IPS DF 19.7 (cell line): Measurements from ENCODE around the gene FAM72B.
"Not testable (repeated sequence)": the region's sequence is repeated elsewhere in the genome, so short reads cannot be mapped to it uniquely, and the experiment has no call there.

ENCODE experiments used
- DNase-seq: peaks from one replicate; pipeline ENCODE4 v3.0.0-alpha.2; 2013; ENCODE audit warnings: low read depth, low spot score

FAM72B gene

DNA sequence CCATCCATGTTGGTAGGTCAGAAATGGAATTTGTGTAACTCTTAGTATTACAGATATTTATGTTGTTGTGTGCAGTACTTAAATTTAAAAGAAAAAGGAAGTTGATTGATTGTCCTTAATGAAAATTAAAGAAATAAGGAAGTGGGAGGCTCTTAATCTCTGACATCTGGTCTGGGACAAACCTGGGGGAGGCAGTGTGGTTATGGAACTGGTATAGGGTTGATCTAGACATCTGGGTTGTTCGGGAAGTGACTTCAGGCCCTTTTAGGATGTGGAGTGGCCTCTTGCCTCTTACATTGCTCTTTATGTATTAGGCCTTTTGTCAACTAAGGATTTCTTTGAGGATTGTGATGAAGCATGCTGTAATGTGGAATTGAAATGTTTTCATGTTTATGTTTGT lies 16.1 kb upstream of the FAM72B start:
- not testable (repeated sequence) for DNase-seq

DNA sequence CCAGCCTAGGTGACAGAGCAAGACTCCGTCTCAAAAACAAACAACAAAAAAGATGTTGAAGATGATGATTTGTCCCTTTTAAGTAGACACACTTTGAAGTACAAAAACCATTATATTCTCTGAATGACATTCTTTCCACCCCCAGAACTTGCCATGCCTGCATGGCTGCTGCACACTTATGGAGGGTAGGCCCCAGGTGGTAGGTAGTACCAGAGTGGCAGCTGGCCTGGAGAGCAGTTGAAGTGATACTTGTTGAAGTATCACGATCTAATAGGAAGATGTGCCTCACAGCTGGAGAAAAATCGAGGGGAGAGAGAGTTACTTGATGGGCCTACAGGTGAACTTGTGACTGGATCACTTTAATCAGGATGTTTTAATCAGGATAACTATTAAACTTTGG lies 15.6 kb upstream of the FAM72B start:
- DNase-seq = not testable (repeated sequence)

DNA sequence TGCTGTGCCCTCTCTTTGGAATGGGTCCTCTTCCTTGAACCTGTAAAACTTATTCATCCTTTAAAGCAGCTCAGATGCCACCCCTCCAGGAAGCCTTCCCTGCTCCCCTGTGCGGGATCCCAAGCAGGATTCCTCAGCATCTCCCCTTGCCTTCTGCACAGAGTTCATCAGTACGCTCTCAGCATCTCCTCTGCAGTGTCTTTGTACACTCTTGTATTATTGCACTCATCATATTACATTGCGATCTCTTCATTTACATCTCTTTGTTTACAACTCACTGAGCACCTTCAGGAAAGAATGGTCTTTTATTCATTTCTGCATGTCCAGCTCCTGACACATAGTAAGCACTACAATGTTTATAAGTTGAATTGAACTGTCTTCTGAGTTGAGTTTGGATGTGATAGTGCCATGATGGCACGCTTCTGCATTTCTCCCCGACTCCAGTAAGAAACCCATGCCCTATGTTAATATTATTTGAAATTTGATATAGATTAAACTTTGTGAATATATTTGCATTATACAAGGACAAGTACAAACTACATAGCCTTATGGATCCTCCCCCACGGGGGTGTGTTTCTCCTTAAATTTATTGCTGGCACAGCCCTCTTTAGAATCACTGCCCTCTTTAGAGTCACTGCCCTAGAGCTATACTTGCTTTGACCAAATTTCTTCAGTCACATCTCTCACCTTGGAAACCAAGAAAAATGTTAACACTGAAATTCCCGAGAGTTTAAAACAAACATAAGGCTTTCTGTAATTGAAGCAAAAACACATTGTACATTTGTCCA lies 13.1 kb upstream of the FAM72B start:
- not testable (repeated sequence) for DNase-seq

DNA sequence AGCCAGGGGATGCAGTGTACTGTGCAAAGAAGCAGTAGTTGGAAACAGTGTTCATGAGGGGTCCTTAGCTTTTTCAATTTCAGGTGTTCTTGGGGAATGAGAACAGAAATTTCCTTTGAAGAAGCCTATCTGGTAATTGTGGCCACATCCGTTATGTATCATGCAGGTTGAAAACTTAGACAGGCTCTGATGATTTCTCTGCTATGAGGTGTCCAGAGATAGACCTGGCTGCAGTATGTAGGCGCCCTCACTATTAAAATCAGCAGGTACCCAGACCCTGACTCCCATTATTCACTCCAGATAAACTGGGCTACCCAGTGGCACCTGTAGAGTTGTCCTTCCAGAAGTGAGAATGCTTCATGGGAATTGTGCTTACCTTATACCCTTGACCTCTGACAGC lies 8.4 kb upstream of the FAM72B start:
- not testable (repeated sequence) for DNase-seq

DNA sequence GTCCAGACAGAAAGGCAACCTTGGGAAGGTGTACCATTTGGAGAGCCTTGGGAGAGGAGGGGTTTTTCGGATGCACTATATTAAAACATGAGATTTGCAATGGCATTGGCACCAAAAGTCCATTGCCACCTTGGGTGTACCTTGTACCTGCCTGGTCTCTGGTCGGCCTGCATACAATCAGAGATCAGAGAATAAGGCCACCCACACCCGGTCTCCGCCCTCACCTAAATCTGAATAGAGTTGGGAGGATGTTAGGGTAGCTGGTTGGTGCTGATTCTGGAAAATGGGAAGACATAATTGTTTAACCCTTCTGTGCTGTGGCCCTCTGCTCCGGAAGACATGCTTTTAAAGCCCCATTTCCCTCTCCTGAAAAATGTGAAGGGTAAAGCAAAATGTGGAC lies 3.8 kb upstream of the FAM72B start:
- not testable (repeated sequence) for DNase-seq

DNA sequence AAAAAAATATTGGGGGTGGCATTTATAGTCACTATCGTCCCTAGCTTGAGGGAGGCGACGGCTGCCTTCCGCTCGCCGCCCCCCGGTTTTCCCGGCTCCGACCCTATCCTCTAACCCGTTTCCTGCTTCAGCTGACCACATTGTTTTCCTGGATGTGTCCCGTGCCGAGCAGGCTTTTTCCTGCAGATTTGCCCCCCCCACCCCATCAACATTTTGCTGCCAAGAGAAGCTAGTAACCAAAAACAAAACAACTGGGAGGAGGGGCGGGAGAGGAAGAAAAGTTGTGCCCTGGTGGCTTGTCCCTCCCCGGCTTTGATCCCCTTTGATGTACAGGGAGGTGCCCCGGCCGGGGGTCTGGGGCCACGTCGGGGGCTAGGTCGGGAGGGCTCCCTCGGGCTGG lies 2.1 kb upstream of the FAM72B start:
- not testable (repeated sequence) for DNase-seq

DNA sequence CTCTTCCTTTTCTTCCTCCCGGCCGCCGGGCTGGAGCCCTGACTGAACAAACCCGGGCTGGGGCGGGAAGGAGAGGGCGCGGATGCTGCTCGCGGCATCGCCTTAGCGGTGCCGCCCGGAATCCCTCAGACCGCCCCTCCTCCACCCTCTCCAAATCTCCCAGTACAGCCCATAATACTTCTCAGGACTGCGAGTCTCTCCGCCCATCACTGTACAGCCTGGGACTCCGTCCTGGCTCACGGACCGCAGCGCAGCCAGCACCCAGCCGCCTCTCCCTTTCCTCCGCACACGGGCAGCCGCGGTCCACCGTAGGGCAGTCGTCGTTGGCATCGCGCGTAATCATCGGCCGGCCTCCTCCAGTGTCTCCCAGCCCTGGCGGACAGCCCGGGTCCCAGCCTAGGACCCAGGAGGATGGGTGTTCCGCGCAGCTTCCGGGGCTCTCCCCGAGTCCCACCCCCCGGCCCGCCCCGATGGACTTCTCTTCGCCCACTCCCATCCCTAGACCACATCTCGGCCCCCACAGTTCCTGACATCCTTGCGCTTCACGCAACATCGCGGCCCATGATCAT lies 1.1 kb upstream of the FAM72B start:
- not testable (repeated sequence) for DNase-seq

DNA sequence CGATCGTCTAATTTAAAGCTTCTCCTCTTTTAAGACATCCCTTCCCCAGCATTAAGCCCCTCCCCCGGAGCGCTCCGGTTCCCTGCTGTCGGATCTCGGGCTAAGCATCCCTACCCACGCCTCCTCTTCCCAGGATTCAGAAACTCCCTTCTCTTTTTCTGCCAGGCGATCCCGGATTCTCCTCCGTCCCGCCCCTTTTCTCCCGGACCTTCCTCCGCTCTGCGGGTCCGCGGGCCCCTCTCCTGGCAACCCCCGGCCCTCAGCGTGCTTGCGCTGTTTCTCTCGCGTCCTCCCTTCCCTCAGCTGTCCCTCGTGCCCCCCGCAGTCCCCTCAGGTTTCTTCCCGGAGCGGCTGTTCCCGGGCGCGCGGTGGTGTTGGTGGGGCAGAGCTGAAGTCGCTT lies 273 bp downstream of the FAM72B start:
- not testable (repeated sequence) for DNase-seq

DNA sequence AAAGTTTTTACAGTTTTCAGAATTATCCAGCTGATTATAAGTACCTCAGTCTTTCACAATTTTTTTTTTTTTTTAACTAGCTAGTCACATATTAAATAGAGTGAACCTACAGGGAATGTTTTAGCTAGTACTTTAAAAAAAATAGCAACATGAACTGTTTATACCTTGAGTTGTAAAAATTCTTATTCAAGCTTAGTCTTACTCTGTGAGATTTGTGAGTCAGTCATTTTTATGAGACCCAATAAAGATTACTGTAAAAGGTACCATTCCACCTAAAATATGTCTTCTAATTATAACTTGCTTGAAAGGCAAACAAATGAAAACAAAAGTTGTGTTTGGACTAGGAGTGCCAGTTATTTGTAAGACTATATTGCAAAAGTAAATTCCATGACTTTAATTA lies 5.9 kb downstream of the FAM72B start:
- not testable (repeated sequence) for DNase-seq

DNA sequence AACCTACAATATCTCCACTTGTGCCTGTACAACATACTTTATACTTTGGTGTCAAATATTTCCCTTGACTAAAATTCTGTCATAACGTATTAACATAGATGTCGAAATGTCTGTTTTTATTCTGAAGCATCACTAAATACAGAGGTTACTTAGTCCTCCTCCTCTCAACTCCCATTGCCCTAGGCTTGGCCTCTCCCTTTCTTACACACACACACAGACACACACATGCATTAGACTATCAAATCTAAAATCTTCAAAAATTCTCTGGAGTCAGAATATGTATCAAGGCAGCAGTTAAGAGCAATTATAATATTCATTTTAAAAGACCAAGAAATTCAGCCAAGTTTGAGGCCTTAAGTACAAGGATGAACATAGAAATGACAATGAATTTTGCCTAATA lies 7.5 kb downstream of the FAM72B start:
- not testable (repeated sequence) for DNase-seq

DNA sequence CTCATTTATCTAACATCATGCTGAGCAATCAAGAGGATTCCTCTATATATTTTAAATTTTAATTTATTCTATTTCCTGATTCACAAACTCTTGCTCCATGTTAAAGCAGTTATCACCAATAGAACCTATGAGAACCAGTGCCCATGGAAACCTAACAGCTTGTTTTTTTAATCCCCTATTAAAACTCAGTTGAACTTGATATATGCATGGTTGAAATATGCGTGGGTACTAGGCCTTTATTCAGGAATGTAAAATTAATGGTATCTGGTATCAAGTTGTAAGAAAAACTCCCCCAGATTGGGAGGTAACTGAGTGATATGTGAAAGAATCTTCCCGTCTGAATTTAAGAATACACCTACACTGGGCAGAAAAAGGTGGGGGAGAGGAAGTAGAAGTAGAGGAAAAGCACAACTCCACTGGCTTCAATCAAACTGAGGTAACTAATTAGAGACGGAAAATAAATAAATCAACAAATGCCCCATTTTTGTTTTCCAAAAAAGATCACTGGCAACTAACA lies 15.9 kb downstream of the FAM72B start:
- DNase-seq = not testable (repeated sequence)

DNA sequence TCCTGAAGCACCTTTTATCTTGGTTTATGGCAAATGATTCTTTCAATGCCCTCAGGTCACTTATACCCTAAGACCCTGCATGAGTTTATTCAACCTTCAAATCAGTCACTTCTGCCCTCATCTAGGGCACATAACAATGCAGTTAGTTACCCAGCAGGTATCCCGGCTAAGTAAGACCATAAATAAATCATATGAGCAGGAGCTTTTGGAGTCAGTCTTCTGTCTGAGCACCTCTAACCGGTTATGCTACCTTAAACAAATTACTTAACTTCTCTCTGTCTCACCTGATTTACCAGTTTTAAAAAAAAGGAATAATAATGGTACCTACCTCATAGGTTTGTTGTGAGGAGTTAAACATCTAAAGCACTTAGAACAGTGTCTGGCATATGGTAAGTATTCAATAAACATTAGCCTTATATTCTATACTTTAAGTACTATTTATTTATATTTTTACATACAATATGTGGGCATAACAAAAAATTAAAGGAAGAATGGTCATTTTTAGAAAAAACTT lies 16.9 kb downstream of the FAM72B start:
- DNase-seq = not testable (repeated sequence)

DNA sequence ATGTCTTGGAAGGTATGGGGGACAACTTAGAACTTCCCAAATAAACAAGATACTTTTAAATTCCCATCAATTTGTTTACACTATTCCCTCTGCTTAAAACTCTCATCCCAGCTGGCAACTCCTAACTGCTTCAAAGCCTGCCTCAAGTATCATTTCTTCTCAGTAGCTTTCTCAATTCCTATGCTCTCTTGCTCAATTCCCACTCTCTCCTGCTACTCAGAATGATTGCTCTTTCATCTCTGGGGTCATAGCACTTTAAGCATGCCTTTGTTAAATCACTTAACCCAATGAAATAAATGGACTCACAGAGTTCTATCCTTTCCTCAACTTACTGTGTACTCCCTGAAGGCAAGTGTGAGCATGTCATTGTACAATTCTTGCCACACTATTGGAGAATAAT lies 18.8 kb downstream of the FAM72B start:
- DNase-seq = not testable (repeated sequence)

DNA sequence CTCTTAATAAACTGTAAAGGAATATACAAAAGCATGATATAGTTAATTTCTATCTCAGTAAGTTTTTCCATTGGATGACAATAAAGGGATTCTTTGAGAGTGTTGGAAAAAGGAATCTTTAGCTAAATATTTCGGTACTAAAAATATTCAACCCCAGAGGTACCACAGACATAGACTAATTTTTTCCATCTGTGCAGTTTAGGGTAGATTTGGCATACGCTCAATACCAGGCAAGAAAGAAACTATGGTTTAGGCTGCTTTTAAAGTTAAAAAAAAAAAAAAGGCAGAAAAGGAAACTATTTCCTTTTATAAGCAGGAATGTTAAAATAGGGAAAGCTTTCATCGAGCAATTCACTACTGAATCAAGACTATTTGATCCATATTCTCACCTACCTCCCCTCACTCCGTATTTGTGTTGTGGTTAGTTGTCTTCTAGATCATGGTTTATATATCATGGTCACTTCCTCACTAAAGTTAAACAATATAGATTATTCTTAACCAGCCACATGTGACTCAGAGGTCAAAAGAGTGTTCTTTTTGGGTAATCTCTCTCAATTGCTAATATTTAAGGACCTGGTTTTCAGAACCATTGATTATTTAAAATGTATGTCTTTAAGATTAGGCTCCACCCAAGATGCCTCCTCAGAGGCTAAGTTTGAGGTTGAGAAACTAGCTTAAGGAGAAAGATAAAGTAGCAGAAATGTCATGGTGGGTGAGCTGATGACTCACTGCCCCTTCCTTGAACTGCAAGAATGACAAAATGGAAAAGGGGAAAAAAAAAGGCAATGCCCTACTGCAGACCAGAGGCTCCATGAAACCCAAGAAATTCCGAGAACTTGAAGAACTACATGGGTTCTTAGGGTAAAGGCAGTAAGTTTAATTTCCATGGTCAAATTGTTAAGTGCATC lies 20.0 kb downstream of the FAM72B start:
- DNase-seq = not testable (repeated sequence)

DNA sequence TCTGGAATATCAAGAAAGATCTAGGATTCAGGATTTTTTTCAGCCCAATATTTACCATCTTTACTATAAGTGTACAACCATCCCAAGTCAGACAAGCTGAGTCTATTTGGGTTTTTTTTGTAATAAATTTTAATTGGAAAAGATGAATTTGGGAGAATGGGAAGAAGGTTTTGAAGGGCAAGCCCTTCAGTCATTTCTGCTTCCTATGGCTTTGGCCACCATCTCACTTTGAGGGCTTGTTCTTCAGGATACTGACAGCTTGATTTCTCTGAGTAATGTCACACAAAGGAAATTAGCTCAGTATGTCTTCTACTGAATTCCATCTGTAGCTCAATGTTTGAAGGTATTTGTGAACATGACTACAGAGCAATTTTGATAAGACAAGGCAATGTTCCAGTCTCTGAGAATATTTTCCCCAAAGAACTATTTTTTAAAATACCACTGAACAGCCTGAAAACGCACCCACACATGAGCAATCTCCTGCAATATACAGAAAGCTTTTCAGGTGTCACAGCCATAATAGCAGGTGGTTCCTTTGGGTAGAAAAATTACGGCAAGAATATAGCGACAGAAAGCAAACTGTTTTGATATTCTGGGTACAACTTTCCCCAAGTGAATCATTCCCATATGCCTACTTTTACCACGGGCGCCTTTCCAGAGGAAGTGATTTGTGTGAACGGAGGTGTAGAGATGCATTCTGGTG lies 22.8 kb downstream of the FAM72B start:
- DNase-seq = not testable (repeated sequence)

DNA sequence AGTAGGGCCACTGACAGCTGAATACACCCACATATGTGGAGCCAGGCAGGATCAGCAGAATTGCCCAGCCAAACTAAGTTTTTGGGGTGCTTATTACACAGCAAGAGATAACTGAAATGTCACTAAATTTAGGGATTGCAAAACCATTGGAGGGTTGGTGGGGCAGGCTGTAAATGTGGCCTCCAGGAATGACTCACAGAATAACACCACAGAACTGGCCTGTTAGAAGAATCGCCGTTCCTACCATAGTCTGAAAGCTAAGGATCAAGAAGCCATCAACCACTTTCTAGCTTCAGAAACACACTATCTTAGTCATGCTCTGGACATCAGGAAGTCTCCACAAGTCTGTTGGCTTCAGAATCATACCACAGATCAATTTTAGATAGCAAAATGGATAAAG lies 24.0 kb downstream of the FAM72B start:
- not testable (repeated sequence) for DNase-seq

DNA sequence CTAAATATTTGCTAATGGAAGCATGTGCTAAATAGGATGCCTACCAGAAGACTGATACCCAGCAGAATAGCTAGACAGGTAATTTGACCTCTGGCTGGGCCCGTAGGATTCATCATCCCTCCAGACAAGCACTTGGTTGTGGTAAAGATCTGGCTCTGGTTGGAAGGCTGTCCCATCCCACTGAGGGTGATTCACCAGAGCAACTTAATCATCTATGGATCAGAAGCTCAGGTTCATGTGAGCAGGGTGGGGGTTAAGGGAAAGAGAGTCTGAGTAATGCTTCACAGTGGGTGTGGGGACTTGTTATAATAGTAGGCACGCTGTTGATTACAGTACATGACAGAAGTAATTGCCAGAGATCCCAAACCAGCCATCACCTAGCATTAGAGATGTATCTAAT lies 26.5 kb downstream of the FAM72B start:
- DNase-seq = not testable (repeated sequence)

DNA sequence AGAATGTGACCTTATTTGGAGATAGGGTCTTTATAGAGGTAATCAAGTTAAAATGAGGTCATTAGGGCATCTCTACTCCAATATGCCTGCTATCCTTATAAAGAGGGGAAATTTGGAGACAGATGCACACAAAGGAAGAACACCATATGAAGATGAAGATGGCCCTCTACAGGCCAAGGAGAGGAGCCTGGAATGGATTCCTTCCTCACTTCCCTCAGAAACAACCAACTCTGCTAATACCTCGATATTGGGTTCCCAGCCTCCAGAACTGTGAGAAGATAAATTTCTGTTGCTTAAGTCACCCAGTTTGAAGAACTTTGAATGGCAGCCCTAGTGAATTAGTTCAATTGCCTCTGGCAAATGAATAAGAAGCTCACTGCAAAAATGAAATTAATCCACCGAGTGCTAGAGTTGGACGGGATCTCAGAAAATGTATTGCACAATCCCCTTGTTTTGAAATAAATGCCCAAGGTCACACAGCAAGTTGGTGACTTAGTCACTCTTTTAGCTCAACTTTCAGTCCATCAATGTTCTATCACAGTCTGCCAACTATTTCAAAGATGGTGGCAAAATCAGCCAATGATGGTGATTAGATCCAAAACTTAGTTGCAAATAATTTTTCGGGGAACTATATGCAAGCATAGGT lies 27.1 kb downstream of the FAM72B start:
- not testable (repeated sequence) for DNase-seq

DNA sequence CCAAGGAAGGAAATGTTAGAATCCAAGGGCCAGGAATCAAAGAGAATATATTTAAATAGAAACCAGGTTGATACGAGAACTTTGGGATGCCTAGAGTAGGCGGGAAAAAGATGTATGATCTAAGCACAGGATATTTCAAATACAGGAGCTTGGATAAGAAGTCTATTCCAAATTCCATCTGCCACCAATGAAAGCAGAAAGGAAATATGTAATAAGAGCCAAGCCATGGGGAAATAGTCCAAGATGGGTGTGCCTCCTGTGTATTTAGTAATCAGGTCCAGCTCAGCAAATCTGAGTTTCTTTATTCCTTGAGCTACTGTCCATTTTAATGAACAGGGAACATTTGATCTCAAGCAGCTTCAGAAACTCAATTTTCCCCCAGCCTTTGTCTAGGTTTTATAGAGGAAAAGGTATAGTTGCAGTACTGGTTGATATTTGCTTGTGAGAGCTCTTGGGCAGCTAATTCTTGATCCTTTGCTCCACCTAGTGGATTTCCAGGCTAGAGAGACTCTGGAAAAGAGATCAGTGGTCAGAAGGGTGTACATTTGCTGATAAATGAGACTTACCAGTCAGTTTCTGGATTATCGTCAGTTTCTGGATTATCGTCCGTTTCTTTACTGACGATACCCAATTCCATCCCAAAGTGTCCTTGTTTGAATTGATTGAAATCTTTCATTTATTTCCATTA lies 28.3 kb downstream of the FAM72B start:
- DNase-seq = not testable (repeated sequence)

DNA sequence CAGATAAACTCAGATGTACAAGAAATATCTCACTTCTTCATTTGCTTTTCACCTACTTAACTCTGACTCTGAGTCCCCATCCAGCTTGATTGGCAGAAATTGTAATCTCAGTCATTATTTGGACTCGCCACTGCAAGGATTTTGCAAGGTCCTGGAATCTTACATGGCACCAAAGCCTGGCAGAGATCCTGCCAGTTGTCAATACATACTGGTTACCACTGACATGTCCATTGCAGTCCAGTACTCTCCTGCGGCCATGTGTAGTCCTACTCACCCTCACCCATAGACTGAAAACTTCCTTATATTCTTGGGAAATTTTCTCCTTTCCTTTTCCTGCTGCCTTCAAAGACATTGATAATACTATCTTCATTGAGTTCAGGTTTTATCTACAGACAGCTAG lies 29.3 kb downstream of the FAM72B start:
- DNase-seq = not testable (repeated sequence)
